Body of pancreas (tissue), 4 donors: Measurements from ENCODE around the gene NSD2.

Experiments
- CTCF ChIP-seq, 7 experiments: fragments of 450-650 bp in 4 of 7; fragments of 200-600 bp in 3 of 7; sonication (generic) in 3 of 7; IDR thresholded peaks; one replicate each; pipeline ENCODE4 v1.5.1; 2016 to 2019; ENCODE audit warnings: antibody characterized with exemption in 7 of 7
- POLR2A ChIP-seq, 3 donors: fragments of 450-650 bp; IDR thresholded peaks; one replicate each; pipeline ENCODE4 v1.6.1; 2016; ENCODE audit warnings: antibody characterized with exemption in 3 of 3, mild to moderate bottlenecking in 2 of 3

- no peak for TF ChIP-seq POLR2A (IDR thresholded peaks at IDR 0.05)
- TF ChIP-seq CTCF (IDR thresholded peaks at IDR 0.05) = no peak
These were observed 112.1 kb downstream of the NSD2 start for GRCh38 chr4:1983053-1983845.
